SK-N-SH treated with all-trans-retinoic acid at 6 μM for 48 hours (cell line): ENCODE results near the gene PFKM.

Source experiments
- ATAC-seq: fragments of 200-7000 bp; cut with Tn5 transposase; 3 replicates; pipeline ENCODE4 v1.9.1; 2020; ENCODE audit warnings: mild to moderate bottlenecking, moderate library complexity
- ARNTL ChIP-seq: fragments of 450-650 bp; formaldehyde crosslinking; IDR thresholded peaks from 2 replicates; pipeline ENCODE4 v1.5.0; 2020; ENCODE audit warnings: low read depth, mild to moderate bottlenecking, moderate library complexity, borderline replicate concordance
- BACH2 ChIP-seq: fragments of 250-450 bp; sonication (Bioruptor Pico); IDR thresholded peaks from 2 replicates; pipeline ENCODE4 v1.9.0; 2021; ENCODE audit warnings: mild to moderate bottlenecking, borderline replicate concordance
- CSDC2 ChIP-seq: fragments of 250-450 bp; sonication (Bioruptor Pico); IDR thresholded peaks from 2 replicates; pipeline ENCODE4 v1.5.0; 2020; ENCODE audit warnings: mild to moderate bottlenecking, moderate library complexity
- CSRNP3 ChIP-seq: fragments of 250-450 bp; sonication (Bioruptor Pico); IDR thresholded peaks from 2 replicates; pipeline ENCODE4 v1.5.1; 2021; ENCODE audit warnings: mild to moderate bottlenecking, moderate library complexity
- ESRRG ChIP-seq: fragments of 250-450 bp; sonication (Bioruptor Pico); IDR thresholded peaks from 2 replicates; pipeline ENCODE4 v1.6.1; 2021; ENCODE audit warnings: mild to moderate bottlenecking
- GLIS3 ChIP-seq: fragments of 250-450 bp; sonication (Bioruptor Pico); IDR thresholded peaks from 2 replicates; pipeline ENCODE4 v1.5.0; 2020; ENCODE audit warnings: mild to moderate bottlenecking, moderate library complexity
- ISL1 ChIP-seq: fragments of 250-450 bp; sonication (Bioruptor Pico); IDR thresholded peaks from 2 replicates; pipeline ENCODE4 v2.1.2; 2022; ENCODE audit warnings: mild to moderate bottlenecking, moderate library complexity
- OSR1 ChIP-seq: fragments of 250-450 bp; sonication (Bioruptor Pico); IDR thresholded peaks from 2 replicates; pipeline ENCODE4 v1.8.0; 2022; ENCODE audit warnings: moderate library complexity, mild to moderate bottlenecking, inconsistent platforms
- PATZ1 ChIP-seq: fragments of 250-450 bp; sonication (Bioruptor Pico); IDR thresholded peaks from 2 replicates; pipeline ENCODE4 v1.8.0; 2020; ENCODE audit warnings: mild to moderate bottlenecking, moderate library complexity, borderline replicate concordance
- POU6F1 ChIP-seq: fragments of 250-450 bp; sonication (Bioruptor Pico); IDR thresholded peaks from 2 replicates; pipeline ENCODE4 v1.8.0; 2021; ENCODE audit warnings: low read depth, mild to moderate bottlenecking, moderate library complexity, borderline replicate concordance
- PPARA ChIP-seq: fragments of 250-450 bp; sonication (Bioruptor Pico); IDR thresholded peaks from 2 replicates; pipeline ENCODE4 v1.5.0; 2020; ENCODE audit warnings: mild to moderate bottlenecking, borderline replicate concordance
- RARB ChIP-seq: fragments of 250-450 bp; sonication (Bioruptor Pico); IDR thresholded peaks from 2 replicates; pipeline ENCODE4 v1.8.0; 2021; ENCODE audit warnings: mild to moderate bottlenecking, moderate library complexity
- SNAI2 ChIP-seq: fragments of 250-450 bp; sonication (Bioruptor Pico); IDR thresholded peaks from 2 replicates; pipeline ENCODE4 v1.5.0; 2020; ENCODE audit warnings: mild to moderate bottlenecking, moderate library complexity
- ZC3H10 ChIP-seq: fragments of 250-450 bp; sonication (Bioruptor Pico); IDR thresholded peaks from 2 replicates; pipeline ENCODE4 v1.5.1; 2021; ENCODE audit warnings: mild to moderate bottlenecking, moderate library complexity
- ZFP3 ChIP-seq: fragments of 250-450 bp; sonication (Bioruptor Pico); IDR thresholded peaks from 2 replicates; pipeline ENCODE4 v1.5.0; 2020; ENCODE audit warnings: mild to moderate bottlenecking, moderate library complexity
- ZFP30 ChIP-seq: fragments of 450-650 bp; formaldehyde crosslinking; IDR thresholded peaks from 2 replicates; pipeline ENCODE4 v1.5.0; 2022; ENCODE audit warnings: mild to moderate bottlenecking, moderate library complexity
- ZNF565 ChIP-seq: fragments of 450-650 bp; formaldehyde crosslinking; conservative IDR thresholded peaks from 2 replicates; pipeline ENCODE4 v1.5.0; 2020; ENCODE audit warnings: low read depth, mild to moderate bottlenecking, moderate library complexity
- ZNF70 ChIP-seq: fragments of 450-650 bp; formaldehyde crosslinking; IDR thresholded peaks from 2 replicates; pipeline ENCODE4 v1.5.0; 2020; ENCODE audit warnings: mild to moderate bottlenecking, moderate library complexity
- ZNF8 ChIP-seq: fragments of 450-650 bp; formaldehyde crosslinking; IDR thresholded peaks from 2 replicates; pipeline ENCODE4 v1.5.0; 2020; ENCODE audit warnings: mild to moderate bottlenecking, moderate library complexity
- TF ChIP-seq, protein P1 (sequence below): fragments of 250-450 bp; sonication (Bioruptor Pico); IDR thresholded peaks from 2 replicates; pipeline ENCODE4 v1.5.1; 2020; ENCODE audit warnings: low read depth, mild to moderate bottlenecking, moderate library complexity
- TF ChIP-seq, protein P2 (sequence below): fragments of 250-450 bp; sonication (Bioruptor Pico); IDR thresholded peaks from 2 replicates; pipeline ENCODE4 v1.5.0; 2020; ENCODE audit warnings: mild to moderate bottlenecking, moderate library complexity

Gene PFKM

DNA sequence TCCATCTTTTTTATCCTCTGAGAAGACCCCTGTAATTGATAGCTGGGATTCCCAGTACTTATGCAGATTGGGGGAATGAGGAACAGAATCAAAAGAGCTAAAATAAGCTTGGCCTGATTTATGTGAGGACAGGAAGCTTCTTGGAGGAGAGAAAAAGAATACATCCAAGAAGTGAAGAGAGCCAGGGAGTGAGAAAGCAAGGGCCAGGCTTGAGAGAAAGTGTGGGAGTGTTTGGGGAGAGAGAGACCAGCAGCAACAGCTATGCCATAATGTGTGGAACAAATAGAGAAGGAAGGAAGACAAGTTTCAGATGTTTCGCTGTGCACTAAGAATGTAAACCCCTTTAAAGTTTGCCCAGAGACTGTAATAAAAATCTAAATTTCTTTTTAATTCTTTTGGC, 60.3 kb downstream of the PFKM start:
- TF ChIP-seq ZFP3 (CRISPR knock-in tag) = no peak
- TF ChIP-seq CSRNP3 (CRISPR knock-in tag) = no peak
- no peak for TF ChIP-seq GLIS3 (CRISPR knock-in tag)
- TF ChIP-seq, protein P1, sequence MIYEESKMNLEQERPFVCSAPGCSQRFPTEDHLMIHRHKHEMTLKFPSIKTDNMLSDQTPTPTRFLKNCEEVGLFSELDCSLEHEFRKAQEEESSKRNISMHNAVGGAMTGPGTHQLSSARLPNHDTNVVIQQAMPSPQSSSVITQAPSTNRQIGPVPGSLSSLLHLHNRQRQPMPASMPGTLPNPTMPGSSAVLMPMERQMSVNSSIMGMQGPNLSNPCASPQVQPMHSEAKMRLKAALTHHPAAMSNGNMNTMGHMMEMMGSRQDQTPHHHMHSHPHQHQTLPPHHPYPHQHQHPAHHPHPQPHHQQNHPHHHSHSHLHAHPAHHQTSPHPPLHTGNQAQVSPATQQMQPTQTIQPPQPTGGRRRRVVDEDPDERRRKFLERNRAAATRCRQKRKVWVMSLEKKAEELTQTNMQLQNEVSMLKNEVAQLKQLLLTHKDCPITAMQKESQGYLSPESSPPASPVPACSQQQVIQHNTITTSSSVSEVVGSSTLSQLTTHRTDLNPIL (CRISPR knock-in tag) = no peak
- TF ChIP-seq ISL1 (CRISPR knock-in tag) = no peak
- no peak for TF ChIP-seq ESRRG (CRISPR knock-in tag)
- no peak for TF ChIP-seq PATZ1 (CRISPR knock-in tag)
- TF ChIP-seq RARB (CRISPR knock-in tag) = no peak
- no peak for TF ChIP-seq ZNF70
- no peak for TF ChIP-seq ARNTL
- no peak for TF ChIP-seq ZC3H10 (CRISPR knock-in tag)
- TF ChIP-seq, protein P2, sequence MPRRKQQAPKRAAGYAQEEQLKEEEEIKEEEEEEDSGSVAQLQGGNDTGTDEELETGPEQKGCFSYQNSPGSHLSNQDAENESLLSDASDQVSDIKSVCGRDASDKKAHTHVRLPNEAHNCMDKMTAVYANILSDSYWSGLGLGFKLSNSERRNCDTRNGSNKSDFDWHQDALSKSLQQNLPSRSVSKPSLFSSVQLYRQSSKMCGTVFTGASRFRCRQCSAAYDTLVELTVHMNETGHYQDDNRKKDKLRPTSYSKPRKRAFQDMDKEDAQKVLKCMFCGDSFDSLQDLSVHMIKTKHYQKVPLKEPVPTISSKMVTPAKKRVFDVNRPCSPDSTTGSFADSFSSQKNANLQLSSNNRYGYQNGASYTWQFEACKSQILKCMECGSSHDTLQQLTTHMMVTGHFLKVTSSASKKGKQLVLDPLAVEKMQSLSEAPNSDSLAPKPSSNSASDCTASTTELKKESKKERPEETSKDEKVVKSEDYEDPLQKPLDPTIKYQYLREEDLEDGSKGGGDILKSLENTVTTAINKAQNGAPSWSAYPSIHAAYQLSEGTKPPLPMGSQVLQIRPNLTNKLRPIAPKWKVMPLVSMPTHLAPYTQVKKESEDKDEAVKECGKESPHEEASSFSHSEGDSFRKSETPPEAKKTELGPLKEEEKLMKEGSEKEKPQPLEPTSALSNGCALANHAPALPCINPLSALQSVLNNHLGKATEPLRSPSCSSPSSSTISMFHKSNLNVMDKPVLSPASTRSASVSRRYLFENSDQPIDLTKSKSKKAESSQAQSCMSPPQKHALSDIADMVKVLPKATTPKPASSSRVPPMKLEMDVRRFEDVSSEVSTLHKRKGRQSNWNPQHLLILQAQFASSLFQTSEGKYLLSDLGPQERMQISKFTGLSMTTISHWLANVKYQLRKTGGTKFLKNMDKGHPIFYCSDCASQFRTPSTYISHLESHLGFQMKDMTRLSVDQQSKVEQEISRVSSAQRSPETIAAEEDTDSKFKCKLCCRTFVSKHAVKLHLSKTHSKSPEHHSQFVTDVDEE (CRISPR knock-in tag) = no peak
- no peak for TF ChIP-seq POU6F1 (CRISPR knock-in tag)
- no peak for ATAC-seq

DNA sequence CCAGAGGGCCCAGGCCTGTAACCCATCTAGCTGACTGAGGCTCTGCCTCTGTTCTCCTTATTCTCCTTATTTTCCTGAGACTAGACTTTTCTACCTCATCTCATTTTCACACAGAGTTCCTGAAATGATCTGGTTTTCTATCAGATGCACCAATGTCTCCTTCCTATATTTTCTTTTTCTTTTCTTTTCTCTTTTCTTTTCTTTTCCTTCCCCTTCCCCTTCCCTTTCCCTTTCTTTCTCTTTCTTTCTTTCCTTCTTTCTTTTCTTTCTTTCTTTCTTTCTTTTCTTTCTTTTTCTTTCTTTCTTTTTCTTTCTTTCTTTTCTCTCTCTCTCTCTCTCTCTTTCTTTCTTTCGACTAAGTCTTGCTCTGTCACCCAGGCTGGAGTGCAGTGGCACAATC, 61.3 kb downstream of the PFKM start:
- TF ChIP-seq CSDC2 (CRISPR knock-in tag) = no peak
- no peak for TF ChIP-seq ZNF565 (CRISPR knock-in tag)
- no peak for TF ChIP-seq BACH2
- TF ChIP-seq GLIS3 (CRISPR knock-in tag) = no peak
- no peak for TF ChIP-seq ZFP30 (CRISPR knock-in tag)
- no peak for TF ChIP-seq ARNTL
- TF ChIP-seq ISL1 (CRISPR knock-in tag) = no peak
- TF ChIP-seq PATZ1 (CRISPR knock-in tag) = no peak
- no peak for TF ChIP-seq OSR1 (CRISPR knock-in tag)
- TF ChIP-seq ZC3H10 (CRISPR knock-in tag) = no peak
- TF ChIP-seq ZNF70 = no peak
- TF ChIP-seq ESRRG (CRISPR knock-in tag) = no peak
- TF ChIP-seq RARB (CRISPR knock-in tag) = no peak
- ATAC-seq = no peak

DNA sequence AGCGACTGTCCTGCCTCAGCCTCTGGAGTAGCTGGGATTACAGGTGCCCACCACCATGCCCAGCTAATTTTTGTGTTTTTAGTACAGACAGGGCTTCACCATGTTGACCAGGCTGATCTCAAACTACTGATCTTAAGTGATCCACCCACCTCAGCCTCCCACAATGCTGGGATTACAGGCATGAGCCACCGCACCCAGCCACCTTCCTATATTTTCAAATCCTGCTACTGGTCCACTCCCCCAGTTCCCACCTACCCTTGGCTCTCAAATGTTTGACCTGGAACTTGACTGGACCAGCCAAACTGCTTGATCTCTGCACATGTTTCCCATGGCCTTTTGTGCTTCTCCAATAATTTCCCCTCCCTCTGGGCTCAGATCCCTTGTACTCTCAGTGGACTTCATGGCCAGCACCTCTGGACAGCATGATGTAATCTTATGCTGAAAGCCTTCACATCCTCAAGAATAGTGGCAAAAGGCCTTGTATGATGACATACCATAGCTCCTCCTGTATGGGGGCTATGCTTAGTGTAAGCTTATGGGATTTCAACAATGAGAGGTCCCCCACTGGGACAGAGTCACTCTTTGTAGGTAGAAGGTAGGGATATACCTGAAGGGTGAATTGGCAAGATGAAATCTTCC, 61.8 kb downstream of the PFKM start:
- no peak for ATAC-seq
- no peak for TF ChIP-seq CSDC2 (CRISPR knock-in tag)
- no peak for TF ChIP-seq ARNTL
- no peak for TF ChIP-seq POU6F1 (CRISPR knock-in tag)
- no peak for TF ChIP-seq PPARA (CRISPR knock-in tag)
- no peak for TF ChIP-seq OSR1 (CRISPR knock-in tag)
- no peak for TF ChIP-seq GLIS3 (CRISPR knock-in tag)
- no peak for TF ChIP-seq ZNF8
- TF ChIP-seq RARB (CRISPR knock-in tag) = no peak
- TF ChIP-seq SNAI2 = no peak
- TF ChIP-seq CSRNP3 (CRISPR knock-in tag) = no peak
